ENCODE results near the gene AZGP1.
"Not testable (repeated sequence)": the region's sequence is repeated elsewhere in the genome, so short reads cannot be mapped to it uniquely, and the experiment has no call there.

DNA sequence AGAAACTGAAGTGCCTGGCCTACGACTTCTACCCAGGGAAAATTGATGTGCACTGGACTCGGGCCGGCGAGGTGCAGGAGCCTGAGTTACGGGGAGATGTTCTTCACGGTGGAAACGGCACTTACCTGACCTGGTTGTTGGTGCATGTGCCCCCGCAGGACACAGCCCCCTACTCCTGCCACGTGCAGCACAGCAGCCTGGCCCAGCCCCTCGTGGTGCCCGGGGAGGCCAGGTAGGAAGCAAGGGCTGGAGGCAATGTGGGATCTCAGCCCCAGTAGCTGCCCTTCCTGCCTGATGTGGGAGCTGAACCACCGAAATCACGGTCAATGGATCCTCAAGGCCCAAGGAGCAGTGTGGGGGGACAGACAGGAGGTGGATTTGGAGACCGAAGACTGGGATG lies 11.5 kb upstream of the AZGP1 start:
- TF ChIP-seq, protein P1, sequence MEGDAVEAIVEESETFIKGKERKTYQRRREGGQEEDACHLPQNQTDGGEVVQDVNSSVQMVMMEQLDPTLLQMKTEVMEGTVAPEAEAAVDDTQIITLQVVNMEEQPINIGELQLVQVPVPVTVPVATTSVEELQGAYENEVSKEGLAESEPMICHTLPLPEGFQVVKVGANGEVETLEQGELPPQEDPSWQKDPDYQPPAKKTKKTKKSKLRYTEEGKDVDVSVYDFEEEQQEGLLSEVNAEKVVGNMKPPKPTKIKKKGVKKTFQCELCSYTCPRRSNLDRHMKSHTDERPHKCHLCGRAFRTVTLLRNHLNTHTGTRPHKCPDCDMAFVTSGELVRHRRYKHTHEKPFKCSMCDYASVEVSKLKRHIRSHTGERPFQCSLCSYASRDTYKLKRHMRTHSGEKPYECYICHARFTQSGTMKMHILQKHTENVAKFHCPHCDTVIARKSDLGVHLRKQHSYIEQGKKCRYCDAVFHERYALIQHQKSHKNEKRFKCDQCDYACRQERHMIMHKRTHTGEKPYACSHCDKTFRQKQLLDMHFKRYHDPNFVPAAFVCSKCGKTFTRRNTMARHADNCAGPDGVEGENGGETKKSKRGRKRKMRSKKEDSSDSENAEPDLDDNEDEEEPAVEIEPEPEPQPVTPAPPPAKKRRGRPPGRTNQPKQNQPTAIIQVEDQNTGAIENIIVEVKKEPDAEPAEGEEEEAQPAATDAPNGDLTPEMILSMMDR (IDR thresholded peaks at IDR 0.05), result not testable (repeated sequence)
- TF ChIP-seq POLR2A (IDR thresholded peaks at IDR 0.05), result not testable (repeated sequence)

All from uterus (tissue), 2 donors.